ENCODE data around the gene SRA1. TPM values are rescaled to one million over a fixed set of nuclear protein-coding genes. Genes with fewer than 3 reads are reported as not detected.

SRA1 gene
- total and polyA plus RNA-seq, 2 of the 13 experiments (the other 11 are each of a cell fraction or from before 2014, with no cell fraction given): 14.2 to 32.8 TPM

GRCh38 chr5:140547508-140548299 lies 9.6 kb downstream of the SRA1 start, which contains the start of gene EIF4EBP3 (continued):
- TF ChIP-seq ZHX2 (IDR thresholded peaks at IDR 0.05; ENCODE audit: low read depth): no peak
- 0 out of 2 replicates have a peak, but pooled peaks have one; percentile 66 for TF ChIP-seq ZHX2 (CRISPR knock-in tag; IDR thresholded peaks at IDR 0.05; ENCODE audit: borderline replicate concordance)
- TF ChIP-seq PCBP2 (optimal IDR thresholded peaks at IDR 0.05; ENCODE audit: low read depth, low read length, poor library complexity, severe bottlenecking): no peak
- peak; percentile 42; the same call in 1 of the 2 replicates for TF ChIP-seq PRDM15 (CRISPR knock-in tag; IDR thresholded peaks at IDR 0.05)
- TF ChIP-seq NCOA2 (CRISPR knock-in tag; IDR thresholded peaks at IDR 0.05): peak; percentile 44; the same call in 1 of the 2 replicates
- TF ChIP-seq, protein P1, sequence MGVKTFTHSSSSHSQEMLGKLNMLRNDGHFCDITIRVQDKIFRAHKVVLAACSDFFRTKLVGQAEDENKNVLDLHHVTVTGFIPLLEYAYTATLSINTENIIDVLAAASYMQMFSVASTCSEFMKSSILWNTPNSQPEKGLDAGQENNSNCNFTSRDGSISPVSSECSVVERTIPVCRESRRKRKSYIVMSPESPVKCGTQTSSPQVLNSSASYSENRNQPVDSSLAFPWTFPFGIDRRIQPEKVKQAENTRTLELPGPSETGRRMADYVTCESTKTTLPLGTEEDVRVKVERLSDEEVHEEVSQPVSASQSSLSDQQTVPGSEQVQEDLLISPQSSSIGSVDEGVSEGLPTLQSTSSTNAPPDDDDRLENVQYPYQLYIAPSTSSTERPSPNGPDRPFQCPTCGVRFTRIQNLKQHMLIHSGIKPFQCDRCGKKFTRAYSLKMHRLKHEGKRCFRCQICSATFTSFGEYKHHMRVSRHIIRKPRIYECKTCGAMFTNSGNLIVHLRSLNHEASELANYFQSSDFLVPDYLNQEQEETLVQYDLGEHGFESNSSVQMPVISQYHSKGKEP (CRISPR knock-in tag; IDR thresholded peaks at IDR 0.05): no peak
- peak; percentile 85 for TF ChIP-seq MED1 (CRISPR knock-in tag; IDR thresholded peaks at IDR 0.05)
- TF ChIP-seq ZBTB25 (CRISPR knock-in tag; IDR thresholded peaks at IDR 0.05): peak; percentile 50; the same call in 1 of the 2 replicates
- 0 out of 2 replicates have a peak, but pooled peaks have one; percentile 33 for TF ChIP-seq ZBTB21 (CRISPR knock-in tag; IDR thresholded peaks at IDR 0.05)
- TF ChIP-seq, protein P2, sequence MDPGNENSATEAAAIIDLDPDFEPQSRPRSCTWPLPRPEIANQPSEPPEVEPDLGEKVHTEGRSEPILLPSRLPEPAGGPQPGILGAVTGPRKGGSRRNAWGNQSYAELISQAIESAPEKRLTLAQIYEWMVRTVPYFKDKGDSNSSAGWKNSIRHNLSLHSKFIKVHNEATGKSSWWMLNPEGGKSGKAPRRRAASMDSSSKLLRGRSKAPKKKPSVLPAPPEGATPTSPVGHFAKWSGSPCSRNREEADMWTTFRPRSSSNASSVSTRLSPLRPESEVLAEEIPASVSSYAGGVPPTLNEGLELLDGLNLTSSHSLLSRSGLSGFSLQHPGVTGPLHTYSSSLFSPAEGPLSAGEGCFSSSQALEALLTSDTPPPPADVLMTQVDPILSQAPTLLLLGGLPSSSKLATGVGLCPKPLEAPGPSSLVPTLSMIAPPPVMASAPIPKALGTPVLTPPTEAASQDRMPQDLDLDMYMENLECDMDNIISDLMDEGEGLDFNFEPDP (CRISPR knock-in tag; conservative IDR thresholded peaks at IDR 0.05): no peak
- TF ChIP-seq ATAD3A (CRISPR knock-in tag; IDR thresholded peaks at IDR 0.05): no peak
- TF ChIP-seq IRX3 (CRISPR knock-in tag; IDR thresholded peaks at IDR 0.05; ENCODE audit: borderline replicate concordance, low read depth): peak; percentile 43; the same call in 1 of the 2 replicates
- 0 out of 2 replicates have a peak, but pooled peaks have one; percentile 42 for TF ChIP-seq ZFP37 (CRISPR knock-in tag; IDR thresholded peaks at IDR 0.05; ENCODE audit: borderline replicate concordance)
- no peak for TF ChIP-seq RCOR2 (CRISPR knock-in tag; IDR thresholded peaks at IDR 0.05)

Data from HepG2 (cell line).